ENCODE results near the gene FAM229B. TPM values are rescaled to one million over a fixed set of nuclear protein-coding genes. Genes with fewer than 3 reads are reported as not detected.

The FAM229B gene
- total and polyA plus RNA-seq, 10 donors = 1.9 to 7.9 (median 4.4) TPM

GRCh38 chr6:112054001-112054400 is 33.4 kb upstream of the FAM229B start, which contains the start of gene CCN6:
CCN6 (plus strand) TSS chr6:112054104; CDS start chr6:112054358, 254 bp downstream.
- H3K4me1 ChIP-seq = no peaks in the 10 kb centered on the region
- no peaks in the 10 kb centered on the region for H3K9me3 ChIP-seq
- no peak for DNase-seq
- WGBS, 5 donors = 82 to 94% (median 90%) methylated on average over 12 of the region's 12 CpGs
- H3K4me3 ChIP-seq = no peak within 1 kb of the TSS
- no peak within 1 kb of the TSS for H3K27ac ChIP-seq
- no peak for TF ChIP-seq POLR2A (IDR thresholded peaks at IDR 0.05)
- TF ChIP-seq CTCF (IDR thresholded peaks at IDR 0.05 in 8 of 11, conservative IDR thresholded peaks at IDR 0.05 in 3 of 11) = no peak
- no peak for TF ChIP-seq POLR2AphosphoS5 (IDR thresholded peaks at IDR 0.05)
- intact Hi-C loops (cut with DNase I; ENCODE audit: low total_unique reads) = no loop called here
- H3K36me3 ChIP-seq = no peaks in the 10 kb centered on the region
- H3K27me3 ChIP-seq (replicated peaks in 1 of 7) = no peaks in the 10 kb centered on the region

GRCh38 chr6:112054555-112055190 is 32.7 kb upstream of the FAM229B start:
- intact Hi-C loops (cut with DNase I; ENCODE audit: low total_unique reads) = no loop called here
- no peaks in the 10 kb centered on the region for H3K9me3 ChIP-seq
- no peak for DNase-seq
- H3K4me3 ChIP-seq = no peak overlapping the region
- no peaks in the 10 kb centered on the region for H3K36me3 ChIP-seq
- TF ChIP-seq POLR2A (IDR thresholded peaks at IDR 0.05) (no peak), POLR2AphosphoS5 (IDR thresholded peaks at IDR 0.05) (no peak), CTCF (IDR thresholded peaks at IDR 0.05 in 8 of 11, conservative IDR thresholded peaks at IDR 0.05 in 3 of 11) (no peak)
- WGBS, 5 donors = 83 to 93% (median 87%) methylated on average over 10 of the region's 10 CpGs
- H3K27me3 ChIP-seq (replicated peaks in 1 of 7) = no peaks in the 10 kb centered on the region
- H3K27ac ChIP-seq = no peak overlapping the region
- H3K4me1 ChIP-seq = no peaks in the 10 kb centered on the region

GRCh38 chr6:112058243-112059032 is 29.0 kb upstream of the FAM229B start:
- DNase-seq = no peak
- H3K4me3 ChIP-seq = no peak overlapping the region
- H3K36me3 ChIP-seq = no peaks in the 10 kb centered on the region
- WGBS, 5 donors = 28 to 37% (median 33%) methylated on average over 4 of the region's 4 CpGs
- H3K4me1 ChIP-seq = no peaks in the 10 kb centered on the region
- no peaks in the 10 kb centered on the region for H3K9me3 ChIP-seq
- H3K27me3 ChIP-seq (replicated peaks in 1 of 7) = no peaks in the 10 kb centered on the region
- intact Hi-C loops (cut with DNase I; ENCODE audit: low total_unique reads) = no loop called here
- TF ChIP-seq POLR2AphosphoS5 (IDR thresholded peaks at IDR 0.05) (no peak), POLR2A (IDR thresholded peaks at IDR 0.05) (no peak), CTCF (IDR thresholded peaks at IDR 0.05 in 8 of 11, conservative IDR thresholded peaks at IDR 0.05 in 3 of 11) (no peak)
- H3K27ac ChIP-seq = no peak overlapping the region

GRCh38 chr6:112061605-112062004 is 25.8 kb upstream of the FAM229B start:
- DNase-seq = no peak
- no peak for TF ChIP-seq POLR2AphosphoS5 (IDR thresholded peaks at IDR 0.05)
- TF ChIP-seq POLR2A (IDR thresholded peaks at IDR 0.05) = no peak
- TF ChIP-seq CTCF (IDR thresholded peaks at IDR 0.05 in 8 of 11, conservative IDR thresholded peaks at IDR 0.05 in 3 of 11) = no peak
- intact Hi-C loops (cut with DNase I; ENCODE audit: low total_unique reads) = no loop called here
- Histone ChIP-seq H3K27ac (no peak overlapping the region), H3K27me3 (replicated peaks in 1 of 7) (no peaks in the 10 kb centered on the region), H3K36me3 (no peaks in the 10 kb centered on the region), H3K9me3 (no peaks in the 10 kb centered on the region), H3K4me3 (no peak overlapping the region), H3K4me1 (no peaks in the 10 kb centered on the region)
- 87 to 94% (median 91%) methylated on average over 4 of the region's 4 CpGs for WGBS, 5 donors

All from spleen (tissue), 11 donors.